Endothelial cell of umbilical vein (primary cell): ENCODE data around the gene TMEM267. TPM values are rescaled to one million over a fixed set of nuclear protein-coding genes. Genes with fewer than 3 reads are reported as not detected.

Source experiments
- BruUV-seq: library from RNA; stranded (reverse); fragments of 400-500 nt; replicated peaks from 2 replicates; lab custom pipeline; 2021; lab: Mats Ljungman, UMichigan
- CTCF ChIA-PET: fragments of 300-600, 350-600 bp; sonication (Branson Sonifier 250); formaldehyde crosslinking; loops from one replicate; lab custom pipeline; 2021; ENCODE audit warnings: antibody characterized with exemption, inconsistent platforms; lab: Charles Lee
- POLR2A ChIA-PET: fragments of 300-600, 350-600 bp; sonication (Branson Sonifier 250); formaldehyde crosslinking; loops from one replicate; lab custom pipeline; 2021; ENCODE audit warnings: antibody characterized with exemption, inconsistent platforms; lab: Charles Lee
- DNase-seq: peaks from one replicate; pipeline ENCODE4 v3.0.0-alpha.2; 2011; ENCODE audit warnings: low read depth, low spot score
- FAIRE-seq: peaks from 2 replicates; lab custom pipeline; 2011; peaks lifted over from hg19 to GRCh38; lab: Jason Lieb, UNC
- H2AFZ ChIP-seq: 2 replicates; pipeline ENCODE4 v1.6.0; 2012; ENCODE audit warnings: low read depth, low read length, control low read depth, inconsistent platforms
- H3K27ac ChIP-seq: 2 replicates; pipeline ENCODE4 v1.5.1; 2011; ENCODE audit warnings: low read depth, mild to moderate bottlenecking, control low read depth, low read length, moderate library complexity; ENCODE audit not compliant: insufficient read depth
- H3K27me3 ChIP-seq, 2 experiments: 2 replicates each; pipeline versions ENCODE4 v1.6.0 to v1.6.1; 2011; ENCODE audit warnings: low read length in 2 of 2, mixed read lengths in 1 of 2; ENCODE audit not compliant: control insufficient read depth in 2 of 2, insufficient read depth in 2 of 2
- H3K36me3 ChIP-seq, 2 experiments: 2 replicates in 1 of 2; 3 replicates in 1 of 2; pipeline ENCODE4 v1.5.1; 2011; ENCODE audit warnings: low read length in 2 of 2, mild to moderate bottlenecking in 1 of 2, moderate library complexity in 1 of 2; ENCODE audit not compliant: control insufficient read depth in 2 of 2, insufficient read depth in 2 of 2; ENCODE audit errors: extremely low read depth in 1 of 2
- H3K4me1 ChIP-seq: 3 replicates; pipeline ENCODE4 v1.5.1; 2011; ENCODE audit warnings: mild to moderate bottlenecking, low read length; ENCODE audit not compliant: control insufficient read depth, insufficient read depth; ENCODE audit errors: extremely low read depth
- H3K4me2 ChIP-seq: 2 replicates; pipeline ENCODE4 v1.6.1; 2011; ENCODE audit warnings: low read length, control low read depth, mixed read lengths; ENCODE audit not compliant: insufficient read depth
- H3K4me3 ChIP-seq, 3 experiments: fragments of 200-600 bp in 1 of 3; sonication (generic), shearing (Covaris generic) in 1 of 3; replicated peaks in 1 of 3; 2 replicates each; pipeline ENCODE4 v1.5.1; 2011 to 2016; ENCODE audit warnings: control low read depth in 3 of 3, low read length in 3 of 3, mild to moderate bottlenecking in 2 of 3, inconsistent platforms in 1 of 3, low read depth in 1 of 3, moderate library complexity in 1 of 3; ENCODE audit not compliant: insufficient read depth in 1 of 3
- H3K79me2 ChIP-seq: 2 replicates; pipeline ENCODE4 v1.6.0; 2012; ENCODE audit warnings: low read length, inconsistent platforms; ENCODE audit not compliant: control insufficient read depth, insufficient read depth
- H3K9ac ChIP-seq: replicated peaks from 2 replicates; pipeline ENCODE3; 2011; ENCODE audit warnings: low read length, control low read depth; ENCODE audit not compliant: insufficient read depth; ENCODE audit errors: extremely low read depth
- H3K9me1 ChIP-seq: replicated peaks from 3 replicates; pipeline ENCODE4 v1.6.0; 2011; ENCODE audit warnings: mild to moderate bottlenecking, low read length; ENCODE audit not compliant: control insufficient read depth, insufficient read depth; ENCODE audit errors: extremely low read depth
- H3K9me3 ChIP-seq: replicated peaks from 2 replicates; pipeline ENCODE4 v1.5.1; 2012; ENCODE audit warnings: low read length, inconsistent platforms; ENCODE audit not compliant: control insufficient read depth, insufficient read depth
- H4K20me1 ChIP-seq: replicated peaks from 2 replicates; pipeline ENCODE3; 2011; ENCODE audit warnings: mild to moderate bottlenecking, low read length; ENCODE audit not compliant: control insufficient read depth, insufficient read depth; ENCODE audit errors: extremely low read depth
- EZH2 ChIP-seq: IDR thresholded peaks from 2 replicates; pipeline ENCODE4 v1.6.1; 2012; ENCODE audit warnings: borderline replicate concordance, low read depth, mild to moderate bottlenecking, moderate library complexity, low read length, inconsistent platforms; ENCODE audit not compliant: severe bottlenecking
- FOS ChIP-seq: IDR thresholded peaks from 2 replicates; pipeline ENCODE4 v1.6.1; 2011; ENCODE audit warnings: mild to moderate bottlenecking, low read length, moderate library complexity, borderline replicate concordance; ENCODE audit not compliant: insufficient read depth
- GATA2 ChIP-seq: IDR thresholded peaks from 2 replicates; pipeline ENCODE4 v1.7.0; 2011; ENCODE audit warnings: low read depth, mild to moderate bottlenecking, moderate library complexity, mixed read lengths, low read length; ENCODE audit not compliant: insufficient read length, insufficient read depth
- JUN ChIP-seq: IDR thresholded peaks from 2 replicates; pipeline ENCODE4 v1.6.1; 2011; ENCODE audit warnings: borderline replicate concordance, low read depth; ENCODE audit not compliant: insufficient read length, insufficient read depth
- MYC ChIP-seq: IDR thresholded peaks from one replicate; pipeline ENCODE4 v1.6.1; 2011; ENCODE audit warnings: mild to moderate bottlenecking, low read depth, low read length
- POLR2A ChIP-seq: IDR thresholded peaks from 2 replicates; pipeline ENCODE4 v1.6.1; 2012; ENCODE audit warnings: low read depth, mild to moderate bottlenecking, control low read depth, low read length
- POLR2AphosphoS5 ChIP-seq: IDR thresholded peaks from 2 replicates; pipeline ENCODE4 v1.6.1; 2012; ENCODE audit warnings: low read depth, mild to moderate bottlenecking, control low read depth, low read length, moderate library complexity; ENCODE audit not compliant: insufficient read depth
- dilution Hi-C: fragments of 300-500 bp; cut with MboI; formaldehyde crosslinking; loops from one replicate; pipeline ENCODE4 v1.15.0; 2019; ENCODE audit warnings: low sequenced_read_pairs; ENCODE audit not compliant: extremely low pct_ligation_motif_present
- intact Hi-C: fragments of 100-400 bp; cut with micrococcal nuclease; formaldehyde crosslinking; loops from one replicate; pipeline ENCODE4 v1.10.0; 2022
- polyA plus RNA-seq, 4 experiments: library from polyadenylated mRNA; depleted of rRNA in 3 of 4; stranded (reverse) in 3 of 4; unstranded in 1 of 4; fragments of >200 nt; gene quantifications; 2 replicates each; pipeline versions ENCODE4 v1.2.1 to v1.2.3, GENCODE V29; 2011 to 2012; ENCODE audit warnings: missing spikeins in 1 of 4
- total RNA-seq: library from RNA; stranded (reverse); gene quantifications from 2 replicates; pipeline ENCODE4 v1.2.3, GENCODE V29; 2021
- TF ChIP-seq, protein P1 (sequence below), 2 donors: IDR thresholded peaks; 1 replicate in 1 of 2; 2 replicates in 1 of 2; pipeline ENCODE4 v1.5.1; 2011; ENCODE audit warnings: low read length in 2 of 2, mild to moderate bottlenecking in 2 of 2, moderate library complexity in 2 of 2, control low read depth in 1 of 2, inconsistent platforms in 1 of 2, low read depth in 1 of 2; ENCODE audit not compliant: insufficient read depth in 1 of 2; ENCODE audit errors: extremely low read depth in 1 of 2
- TF ChIP-seq, protein P2 (sequence below): IDR thresholded peaks from 2 replicates; pipeline ENCODE4 v1.6.1; 2011; ENCODE audit not compliant: insufficient read depth, insufficient read length

The TMEM267 gene
- total and polyA plus RNA-seq, 2 donors (not counting 3 experiments of a cell fraction or from before 2014, with no cell fraction given) = 5.4 to 8.6 TPM

DNA sequence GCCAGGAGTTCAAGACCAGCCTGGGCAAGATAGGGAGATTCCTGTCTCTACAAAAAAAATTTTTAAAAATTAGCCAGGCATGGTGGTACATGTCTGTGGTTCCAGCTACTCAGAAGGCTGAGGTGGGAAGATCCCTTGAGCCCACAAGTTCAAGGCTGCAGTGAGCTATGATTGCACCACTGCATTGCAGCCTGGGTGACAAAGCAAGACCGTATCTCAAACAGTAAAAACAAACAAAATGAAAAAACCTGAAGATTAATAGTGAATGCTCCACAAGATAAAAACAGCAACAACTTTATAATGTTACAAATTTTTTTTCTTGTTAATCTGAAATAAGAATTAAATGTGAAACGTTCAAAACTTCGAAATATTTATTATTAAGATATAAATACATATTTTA, 2.7 kb upstream of the TMEM267 start:
- Histone ChIP-seq H2AFZ (no peak overlapping the region), H3K4me3 (no peak overlapping the region), H3K27me3 (no peaks in the 10 kb centered on the region), H3K9me3 (no peaks in the 10 kb centered on the region), H3K4me1 (peaks cover 14% of the 10 kb centered on the region), H3K27ac (no peak overlapping the region), H4K20me1 (no peaks in the 10 kb centered on the region), H3K79me2 (peaks cover 12% of the 10 kb centered on the region), H3K9ac (no peak overlapping the region), H3K36me3 (peaks cover 0 to 4% of the 10 kb centered on the region in 2 experiments), H3K9me1 (no peaks in the 10 kb centered on the region), H3K4me2 (no peak overlapping the region)
- dilution Hi-C loops = no loop called here
- CTCF ChIA-PET = interaction anchor here (1.3 to 1.9 kb wide), 3 partner anchors 11 to 365 kb away, joined by 3 to 4 read pairs (median 3); no protein-coding TSS in a partner anchor
- no peak for DNase-seq
- no TSS peak for BruUV-seq
- no peak for FAIRE-seq
- POLR2A ChIA-PET = interaction anchor here (0.7 kb wide), 1 partner anchor 331 kb away, joined by 4 read pairs; no protein-coding TSS in a partner anchor
- intact Hi-C loops = loop anchor here (10.0 kb wide), 2 partner anchors 582 to 1562 kb away; partner anchors contain the start of gene FBXO4
- TF ChIP-seq POLR2AphosphoS5 (no peak), EZH2 (no peak), POLR2A (no peak), MYC (no peak), JUN (no peak), GATA2 (no peak), FOS (no peak)
- TF ChIP-seq, protein P1, sequence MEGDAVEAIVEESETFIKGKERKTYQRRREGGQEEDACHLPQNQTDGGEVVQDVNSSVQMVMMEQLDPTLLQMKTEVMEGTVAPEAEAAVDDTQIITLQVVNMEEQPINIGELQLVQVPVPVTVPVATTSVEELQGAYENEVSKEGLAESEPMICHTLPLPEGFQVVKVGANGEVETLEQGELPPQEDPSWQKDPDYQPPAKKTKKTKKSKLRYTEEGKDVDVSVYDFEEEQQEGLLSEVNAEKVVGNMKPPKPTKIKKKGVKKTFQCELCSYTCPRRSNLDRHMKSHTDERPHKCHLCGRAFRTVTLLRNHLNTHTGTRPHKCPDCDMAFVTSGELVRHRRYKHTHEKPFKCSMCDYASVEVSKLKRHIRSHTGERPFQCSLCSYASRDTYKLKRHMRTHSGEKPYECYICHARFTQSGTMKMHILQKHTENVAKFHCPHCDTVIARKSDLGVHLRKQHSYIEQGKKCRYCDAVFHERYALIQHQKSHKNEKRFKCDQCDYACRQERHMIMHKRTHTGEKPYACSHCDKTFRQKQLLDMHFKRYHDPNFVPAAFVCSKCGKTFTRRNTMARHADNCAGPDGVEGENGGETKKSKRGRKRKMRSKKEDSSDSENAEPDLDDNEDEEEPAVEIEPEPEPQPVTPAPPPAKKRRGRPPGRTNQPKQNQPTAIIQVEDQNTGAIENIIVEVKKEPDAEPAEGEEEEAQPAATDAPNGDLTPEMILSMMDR (IDR thresholded peaks at IDR 0.05; ENCODE audit: extremely low read depth in 1 of 2, insufficient read depth in 1 of 2, low read depth in 1 of 2, low read length in 2 of 2) = no peak
- TF ChIP-seq, protein P2, sequence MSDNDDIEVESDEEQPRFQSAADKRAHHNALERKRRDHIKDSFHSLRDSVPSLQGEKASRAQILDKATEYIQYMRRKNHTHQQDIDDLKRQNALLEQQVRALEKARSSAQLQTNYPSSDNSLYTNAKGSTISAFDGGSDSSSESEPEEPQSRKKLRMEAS = no peak
